ENCODE data around the gene UBXN6. TPM values are rescaled to one million over a fixed set of nuclear protein-coding genes. Genes with fewer than 3 reads are reported as not detected.

The UBXN6 gene
- total RNA-seq, 3 donors from 2014 or later, result 79.1 to 104 (median 96.3) TPM

GRCh38 chr19:4444765-4445741 is 12.5 kb downstream of the UBXN6 start:
- ATAC-seq (no peak), DNase-seq (no peak)
- intact Hi-C loops (cut with DNase I, micrococcal nuclease), result no loop called here
- Histone ChIP-seq H3K36me3 (ENCODE audit: low read depth) (peaks cover 8% of the 10 kb centered on the region), H3K4me3 (no peak overlapping the region), H3K9me3 (no peaks in the 10 kb centered on the region), H3K4me1 (ENCODE audit: low read depth) (no peaks in the 10 kb centered on the region)
- no peak for TF ChIP-seq CTCF (IDR thresholded peaks at IDR 0.05)

GRCh38 chr19:4443966-4444764 is 13.4 kb downstream of the UBXN6 start:
- intact Hi-C loops (cut with DNase I, micrococcal nuclease), result no loop called here
- Histone ChIP-seq H3K36me3 (ENCODE audit: low read depth) (peaks cover 8% of the 10 kb centered on the region), H3K4me3 (no peak overlapping the region), H3K4me1 (ENCODE audit: low read depth) (no peaks in the 10 kb centered on the region), H3K9me3 (no peaks in the 10 kb centered on the region)
- ATAC-seq, result peak; percentile 4
- DNase-seq, result no peak
- TF ChIP-seq CTCF (IDR thresholded peaks at IDR 0.05), result no peak

- TF ChIP-seq CTCF (IDR thresholded peaks at IDR 0.05), result no peak
- H3K4me1 ChIP-seq (ENCODE audit: low read depth), result no peaks in the 10 kb centered on the region
- H3K36me3 ChIP-seq (ENCODE audit: low read depth), result peaks cover 8% of the 10 kb centered on the region
- DNase-seq, result no peak
- intact Hi-C loops (cut with DNase I, micrococcal nuclease), result no loop called here
- no peak overlapping the region for H3K4me3 ChIP-seq
- no peaks in the 10 kb centered on the region for H3K9me3 ChIP-seq
- no peak for ATAC-seq
Measured at GRCh38 chr19:4443188-4443587, 14.4 kb downstream of the UBXN6 start.

- DNase-seq (no peak), ATAC-seq (no peak)
- Histone ChIP-seq H3K4me1 (ENCODE audit: low read depth) (no peaks in the 10 kb centered on the region), H3K4me3 (no peak overlapping the region), H3K36me3 (ENCODE audit: low read depth) (peaks cover 8% of the 10 kb centered on the region), H3K9me3 (no peaks in the 10 kb centered on the region)
- TF ChIP-seq CTCF (IDR thresholded peaks at IDR 0.05), result no peak
- intact Hi-C loops (cut with DNase I, micrococcal nuclease), result no loop called here
Measured at GRCh38 chr19:4442819-4443146, 14.8 kb downstream of the UBXN6 start.

GRCh38 chr19:4441994-4442818 is 15.4 kb downstream of the UBXN6 start:
- Histone ChIP-seq H3K9me3 (no peaks in the 10 kb centered on the region), H3K36me3 (ENCODE audit: low read depth) (peaks cover 3% of the 10 kb centered on the region), H3K4me3 (no peak overlapping the region), H3K4me1 (ENCODE audit: low read depth) (no peaks in the 10 kb centered on the region)
- intact Hi-C loops (cut with DNase I, micrococcal nuclease), result no loop called here
- DNase-seq (no peak), ATAC-seq (no peak)
- TF ChIP-seq CTCF (IDR thresholded peaks at IDR 0.05), result no peak
